ENCODE measurements around the gene ATP8A1. TPM values are rescaled to one million over a fixed set of nuclear protein-coding genes. Genes with fewer than 3 reads are reported as not detected.

ATP8A1 gene
- total RNA-seq, 2 experiments from 2014 or later: 55.3 to 56.3 TPM

- no peak overlapping the region for H3K4me3 Mint-ChIP-seq
- no peak for ATAC-seq (ENCODE audit: low read depth)
- H3K36me3 Mint-ChIP-seq: peaks cover 13% of the 10 kb centered on the region
- DNase-seq: no peak
- no peaks in the 10 kb centered on the region for H3K27me3 Mint-ChIP-seq
- POLR2A ChIA-PET: no interaction called here
- H3K27ac Mint-ChIP-seq: no peak overlapping the region
- no peaks in the 10 kb centered on the region for H3K4me1 Mint-ChIP-seq
- no peaks in the 10 kb centered on the region for H3K9me3 Mint-ChIP-seq
Measured at GRCh38 chr4:42442601-42443000, 214.3 kb downstream of the ATP8A1 start.

DNA sequence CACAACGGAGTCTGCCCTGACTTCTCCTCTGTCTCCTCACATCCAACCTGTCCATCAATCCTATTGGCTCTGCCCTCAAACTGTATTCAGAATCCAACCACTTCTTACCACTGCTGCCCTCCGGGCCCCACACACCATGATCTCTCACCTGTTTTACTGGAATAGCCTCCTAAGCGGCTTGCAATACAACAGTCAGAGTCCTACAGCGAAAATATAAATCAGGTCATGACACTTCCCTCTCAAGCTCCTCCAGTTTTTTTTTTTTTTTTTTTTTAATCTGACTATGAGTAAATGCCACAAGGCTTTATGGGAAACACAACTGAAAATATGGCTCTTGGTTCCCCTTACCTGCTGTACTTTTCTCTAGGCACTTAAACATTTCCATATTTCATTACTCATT, 216.8 kb downstream of the ATP8A1 start:
- no peaks in the 10 kb centered on the region for H3K4me1 Mint-ChIP-seq
- no peak for ATAC-seq (ENCODE audit: low read depth)
- DNase-seq: no peak
- no peaks in the 10 kb centered on the region for H3K9me3 Mint-ChIP-seq
- H3K27ac Mint-ChIP-seq: no peak overlapping the region
- POLR2A ChIA-PET: no interaction called here
- H3K27me3 Mint-ChIP-seq: no peaks in the 10 kb centered on the region
- H3K36me3 Mint-ChIP-seq: peaks cover 22% of the 10 kb centered on the region
- no peak overlapping the region for H3K4me3 Mint-ChIP-seq

GRCh38 chr4:42436928-42437565, 219.9 kb downstream of the ATP8A1 start:
- no peaks in the 10 kb centered on the region for H3K27me3 Mint-ChIP-seq
- peaks cover 26% of the 10 kb centered on the region for H3K36me3 Mint-ChIP-seq
- ATAC-seq (ENCODE audit: low read depth) (no peak), DNase-seq (no peak)
- no peak overlapping the region for H3K4me3 Mint-ChIP-seq
- H3K27ac Mint-ChIP-seq: no peak overlapping the region
- POLR2A ChIA-PET: no interaction called here
- no peaks in the 10 kb centered on the region for H3K9me3 Mint-ChIP-seq
- H3K4me1 Mint-ChIP-seq: no peaks in the 10 kb centered on the region

GRCh38 chr4:42428036-42428435, 228.9 kb downstream of the ATP8A1 start:
- no peaks in the 10 kb centered on the region for H3K9me3 Mint-ChIP-seq
- POLR2A ChIA-PET: no interaction called here
- no peak for ATAC-seq (ENCODE audit: low read depth)
- DNase-seq: no peak
- no peaks in the 10 kb centered on the region for H3K27me3 Mint-ChIP-seq
- H3K36me3 Mint-ChIP-seq: peaks cover 8% of the 10 kb centered on the region
- H3K4me1 Mint-ChIP-seq: peaks cover 3% of the 10 kb centered on the region
- H3K4me3 Mint-ChIP-seq: no peak overlapping the region
- no peak overlapping the region for H3K27ac Mint-ChIP-seq

DNA sequence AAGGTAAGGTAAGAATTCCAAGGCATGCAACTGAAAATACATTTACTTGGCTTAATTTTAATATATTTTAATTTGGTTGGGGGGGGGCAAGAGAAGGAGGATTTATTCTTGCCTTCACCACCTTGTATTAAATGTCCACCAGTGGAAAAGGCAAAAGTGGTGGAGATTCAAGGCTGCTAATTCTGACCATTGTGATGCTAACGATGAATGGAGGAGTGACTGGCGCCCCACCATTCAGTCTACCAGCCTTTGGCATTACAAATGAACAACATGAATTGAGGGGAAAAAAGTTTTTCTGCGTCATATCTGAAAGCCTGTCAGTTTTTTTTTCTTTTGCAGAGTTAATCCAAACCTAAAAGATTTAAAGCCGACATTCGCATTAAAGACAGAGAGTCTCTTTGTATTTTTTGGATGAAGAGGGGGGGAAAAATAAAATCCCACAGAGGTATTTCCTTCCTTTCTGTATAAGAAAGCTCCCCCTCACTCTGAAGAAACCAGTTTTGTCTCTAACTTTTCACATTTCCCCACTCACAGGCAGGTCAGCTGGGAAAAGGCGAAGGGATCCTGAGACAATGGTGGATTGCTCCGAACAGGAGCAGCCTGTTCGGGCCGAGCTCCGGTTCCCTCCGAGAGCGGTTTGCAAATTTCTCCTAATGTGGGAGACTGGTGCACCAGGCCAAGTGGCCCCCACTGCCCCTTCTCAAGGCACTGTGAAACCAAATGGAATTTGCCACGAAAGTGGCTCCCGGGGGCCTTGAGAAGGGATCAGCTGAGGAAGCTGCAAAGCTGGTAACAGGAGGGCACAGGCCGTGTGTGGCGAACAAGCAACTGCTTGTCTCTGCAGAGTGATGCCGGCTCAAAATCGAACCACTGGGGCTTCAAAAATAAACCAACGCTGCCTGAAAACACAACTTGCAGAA, 231.5 kb downstream of the ATP8A1 start:
- POLR2A ChIA-PET: no interaction called here
- Mint-ChIP-seq H3K4me3 (no peak overlapping the region), H3K27me3 (no peaks in the 10 kb centered on the region), H3K36me3 (peaks cover 7% of the 10 kb centered on the region), H3K27ac (no peak overlapping the region), H3K9me3 (no peaks in the 10 kb centered on the region), H3K4me1 (peaks cover 3% of the 10 kb centered on the region)
- DNase-seq (no peak), ATAC-seq (ENCODE audit: low read depth) (no peak)

GRCh38 chr4:42420140-42420539, 236.8 kb downstream of the ATP8A1 start:
- no peak overlapping the region for H3K27ac Mint-ChIP-seq
- DNase-seq (no peak), ATAC-seq (ENCODE audit: low read depth) (no peak)
- no peaks in the 10 kb centered on the region for H3K4me1 Mint-ChIP-seq
- H3K27me3 Mint-ChIP-seq: no peaks in the 10 kb centered on the region
- H3K4me3 Mint-ChIP-seq: no peak overlapping the region
- no peaks in the 10 kb centered on the region for H3K9me3 Mint-ChIP-seq
- POLR2A ChIA-PET: no interaction called here
- peaks cover 21% of the 10 kb centered on the region for H3K36me3 Mint-ChIP-seq

DNA sequence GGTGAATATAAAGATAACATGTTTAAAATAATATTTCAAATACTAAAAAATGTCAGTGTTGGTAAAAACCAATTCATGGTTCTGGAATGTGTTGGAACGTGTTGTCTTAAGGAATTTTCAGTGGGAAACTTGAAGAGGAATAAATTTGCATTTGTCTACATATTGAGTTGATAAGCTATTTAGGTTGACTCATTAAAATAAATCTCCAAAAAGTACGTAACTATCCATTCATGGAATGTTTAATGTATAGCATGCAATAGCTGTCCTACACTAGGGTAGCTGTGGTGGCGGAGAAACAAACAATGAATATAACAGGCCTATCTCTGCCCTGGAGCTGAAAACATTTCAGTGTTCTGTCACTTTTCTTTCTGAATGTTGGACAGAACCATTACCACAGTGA, 239.4 kb downstream of the ATP8A1 start:
- Mint-ChIP-seq H3K27ac (no peak overlapping the region), H3K27me3 (no peaks in the 10 kb centered on the region), H3K4me3 (no peak overlapping the region), H3K4me1 (no peaks in the 10 kb centered on the region), H3K9me3 (no peaks in the 10 kb centered on the region), H3K36me3 (peaks cover 21% of the 10 kb centered on the region)
- DNase-seq: no peak
- ATAC-seq (ENCODE audit: low read depth): no peak
- POLR2A ChIA-PET: no interaction called here

- Mint-ChIP-seq H3K27me3 (no peaks in the 10 kb centered on the region), H3K27ac (no peak overlapping the region), H3K4me3 (no peak overlapping the region), H3K4me1 (no peaks in the 10 kb centered on the region), H3K9me3 (no peaks in the 10 kb centered on the region), H3K36me3 (peaks cover 16% of the 10 kb centered on the region)
- DNase-seq: no peak
- no peak for ATAC-seq (ENCODE audit: low read depth)
- POLR2A ChIA-PET: no interaction called here
Measured at GRCh38 chr4:42416017-42416416, 240.9 kb downstream of the ATP8A1 start.

GRCh38 chr4:42415281-42415680, 241.6 kb downstream of the ATP8A1 start:
- Mint-ChIP-seq H3K4me1 (no peaks in the 10 kb centered on the region), H3K27me3 (no peaks in the 10 kb centered on the region), H3K9me3 (no peaks in the 10 kb centered on the region), H3K36me3 (peaks cover 16% of the 10 kb centered on the region), H3K4me3 (no peak overlapping the region), H3K27ac (no peak overlapping the region)
- POLR2A ChIA-PET: no interaction called here
- DNase-seq: no peak
- no peak for ATAC-seq (ENCODE audit: low read depth)

DNA sequence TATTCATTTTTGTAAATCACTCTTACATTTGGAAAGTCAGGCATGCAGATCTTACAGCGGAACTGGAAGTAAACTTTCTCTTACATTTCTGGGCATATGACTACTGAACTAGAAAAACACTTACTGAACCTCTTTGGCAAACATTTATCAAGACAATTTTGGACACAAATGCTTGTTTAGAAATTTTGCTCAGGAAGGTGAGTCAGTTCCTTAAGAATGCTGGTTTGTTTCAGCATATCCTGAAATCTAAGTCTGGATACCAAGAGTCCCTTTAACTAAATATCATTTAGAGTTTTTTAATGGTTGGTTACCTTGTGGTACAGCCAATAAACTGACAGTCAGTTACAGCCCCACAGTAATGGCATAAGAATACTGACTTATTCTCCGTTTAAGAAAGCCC, 244.7 kb downstream of the ATP8A1 start:
- no peaks in the 10 kb centered on the region for H3K27me3 Mint-ChIP-seq
- POLR2A ChIA-PET: no interaction called here
- no peaks in the 10 kb centered on the region for H3K9me3 Mint-ChIP-seq
- no peak for ATAC-seq (ENCODE audit: low read depth)
- no peaks in the 10 kb centered on the region for H3K4me1 Mint-ChIP-seq
- H3K27ac Mint-ChIP-seq: no peak overlapping the region
- no peak overlapping the region for H3K4me3 Mint-ChIP-seq
- peaks cover 2% of the 10 kb centered on the region for H3K36me3 Mint-ChIP-seq
- no peak for DNase-seq

GRCh38 chr4:42411803-42412202, 245.1 kb downstream of the ATP8A1 start:
- POLR2A ChIA-PET: no interaction called here
- Mint-ChIP-seq H3K4me3 (no peak overlapping the region), H3K4me1 (no peaks in the 10 kb centered on the region), H3K36me3 (peaks cover 2% of the 10 kb centered on the region), H3K27me3 (no peaks in the 10 kb centered on the region), H3K9me3 (no peaks in the 10 kb centered on the region), H3K27ac (no peak overlapping the region)
- DNase-seq: no peak
- ATAC-seq (ENCODE audit: low read depth): no peak

DNA sequence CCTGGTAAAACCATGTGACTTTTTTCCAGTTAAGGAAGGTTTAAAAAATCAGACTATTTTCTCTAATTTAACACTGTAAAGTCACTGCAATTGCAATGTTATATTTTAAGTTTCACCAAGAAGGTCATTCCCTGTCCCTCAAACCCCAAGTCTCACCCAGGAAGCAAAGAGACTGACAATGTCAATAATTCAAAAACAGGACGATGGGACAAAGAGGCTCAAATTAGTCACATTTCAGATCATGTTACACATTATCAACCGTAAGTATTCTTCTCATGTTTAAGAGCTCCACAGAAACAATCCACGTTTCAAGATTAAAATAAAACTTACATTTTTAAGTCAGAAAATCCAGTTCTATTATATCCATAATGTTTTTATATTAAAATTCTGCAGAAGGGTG, 246.5 kb downstream of the ATP8A1 start:
- POLR2A ChIA-PET: no interaction called here
- peaks cover 2% of the 10 kb centered on the region for H3K36me3 Mint-ChIP-seq
- no peak for ATAC-seq (ENCODE audit: low read depth)

DNA sequence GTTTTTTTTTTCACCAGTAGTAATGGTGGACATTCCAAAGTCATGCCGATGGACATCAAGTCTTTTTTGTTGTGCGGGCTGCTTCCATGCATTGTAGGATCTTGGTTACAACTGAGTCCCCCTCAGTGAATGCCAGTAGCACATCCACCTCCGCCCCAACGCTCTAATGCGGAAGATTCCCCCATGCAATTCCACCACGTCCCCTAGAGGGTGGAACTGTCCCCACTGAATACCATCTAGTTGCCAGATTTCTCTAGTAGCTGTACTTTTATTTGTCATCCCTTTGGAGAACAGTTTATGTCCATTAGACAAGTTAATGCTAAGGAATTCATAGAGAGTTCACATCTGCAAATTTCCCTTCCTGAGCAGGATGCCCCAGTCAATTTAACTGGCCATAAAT, 252.9 kb downstream of the ATP8A1 start:
- POLR2A ChIA-PET: no interaction called here
- Mint-ChIP-seq H3K9me3 (no peaks in the 10 kb centered on the region), H3K4me3 (no peak overlapping the region), H3K4me1 (peaks cover 2% of the 10 kb centered on the region), H3K27me3 (peaks cover 30% of the 10 kb centered on the region), H3K36me3 (no peaks in the 10 kb centered on the region), H3K27ac (no peak overlapping the region)
- DNase-seq: no peak
- no peak for ATAC-seq (ENCODE audit: low read depth)

More for the DNA sequence above, 246.5 kb downstream of the ATP8A1 start:
- Mint-ChIP-seq H3K4me1 (no peaks in the 10 kb centered on the region), H3K27me3 (no peaks in the 10 kb centered on the region), H3K9me3 (no peaks in the 10 kb centered on the region), H3K27ac (no peak overlapping the region), H3K4me3 (no peak overlapping the region)
- no peak for DNase-seq

- Mint-ChIP-seq H3K4me3 (no peak overlapping the region), H3K9me3 (no peaks in the 10 kb centered on the region), H3K36me3 (no peaks in the 10 kb centered on the region), H3K27me3 (peaks cover 53% of the 10 kb centered on the region), H3K27ac (no peak overlapping the region), H3K4me1 (peaks cover 19% of the 10 kb centered on the region)
- POLR2A ChIA-PET: no interaction called here
- ATAC-seq (ENCODE audit: low read depth): no peak
- no peak for DNase-seq
Measured at GRCh38 chr4:42401171-42401570, 255.7 kb downstream of the ATP8A1 start.

Data from activated naive CD8-positive, alpha-beta T cell treated with anti-CD3 and anti-CD28 coated beads, Interleukin-2, amount 10 ng/mL, durations not matched to agents 7 days and 5 days (primary cell).